Activated CD4-positive, alpha-beta T cell treated with anti-CD3 and anti-CD28 coated beads, Interleukin-2, amount 10 ng/mL, durations not matched to agents 24 days and 14 days (primary cell): ENCODE results near the gene MYO1G. TPM values are rescaled to one million over a fixed set of nuclear protein-coding genes. Genes with fewer than 3 reads are reported as not detected.
A peak's percentile ranks its signal among the peaks of the same experiment; 100 is the strongest.

ENCODE experiments used
- DNase-seq: peaks from one replicate; pipeline ENCODE4 v3.0.0; 2022
- H3K27ac Mint-ChIP-seq: one replicate; pipeline ENCODE4 v1.8.0; 2022; ENCODE audit warnings: mild to moderate bottlenecking, mixed read lengths
- H3K27me3 Mint-ChIP-seq: one replicate; pipeline ENCODE4 v1.8.0; 2022; ENCODE audit warnings: mixed read lengths
- H3K36me3 Mint-ChIP-seq: one replicate; pipeline ENCODE4 v1.8.0; 2022; ENCODE audit warnings: low read depth, mild to moderate bottlenecking, mixed read lengths
- H3K4me1 Mint-ChIP-seq: one replicate; pipeline ENCODE4 v1.8.0; 2021; ENCODE audit warnings: mixed read lengths
- H3K4me3 Mint-ChIP-seq: one replicate; pipeline ENCODE4 v1.8.0; 2022; ENCODE audit warnings: mild to moderate bottlenecking, moderate library complexity, mixed read lengths
- H3K9me3 Mint-ChIP-seq: one replicate; pipeline ENCODE4 v1.8.0; 2021; ENCODE audit warnings: mixed read lengths
- intact Hi-C: fragments of 100-400 bp; cut with micrococcal nuclease; formaldehyde crosslinking; loops from one replicate; pipeline ENCODE4 v1.15.1; 2023
- total RNA-seq: library from RNA; stranded (reverse); gene quantifications from 2 replicates; pipeline ENCODE4 v1.2.3, GENCODE V29; 2022

Gene MYO1G
- total RNA-seq, 1 donor from 2014 or later, result 290 TPM

GRCh38 chr7:44982535-44982923, 3.7 kb upstream of the MYO1G start:
- DNase-seq, result no peak
- H3K4me1 Mint-ChIP-seq, result peaks cover 66% of the 10 kb centered on the region
- H3K4me3 Mint-ChIP-seq, result peak overlapping the region; percentile 99
- no peaks in the 10 kb centered on the region for H3K27me3 Mint-ChIP-seq
- no peaks in the 10 kb centered on the region for H3K9me3 Mint-ChIP-seq
- peak overlapping the region; percentile 90 for H3K27ac Mint-ChIP-seq
- intact Hi-C loops, result no loop called here
- peaks cover 68% of the 10 kb centered on the region for H3K36me3 Mint-ChIP-seq

GRCh38 chr7:44981035-44981706, 2.4 kb upstream of the MYO1G start:
- Mint-ChIP-seq H3K4me1 (peaks cover 62% of the 10 kb centered on the region), H3K4me3 (peak overlapping the region; percentile 99), H3K9me3 (no peaks in the 10 kb centered on the region), H3K27me3 (no peaks in the 10 kb centered on the region), H3K36me3 (peaks cover 78% of the 10 kb centered on the region), H3K27ac (peak overlapping the region; percentile 90)
- intact Hi-C loops, result no loop called here
- DNase-seq, result peak; percentile 74

DNA sequence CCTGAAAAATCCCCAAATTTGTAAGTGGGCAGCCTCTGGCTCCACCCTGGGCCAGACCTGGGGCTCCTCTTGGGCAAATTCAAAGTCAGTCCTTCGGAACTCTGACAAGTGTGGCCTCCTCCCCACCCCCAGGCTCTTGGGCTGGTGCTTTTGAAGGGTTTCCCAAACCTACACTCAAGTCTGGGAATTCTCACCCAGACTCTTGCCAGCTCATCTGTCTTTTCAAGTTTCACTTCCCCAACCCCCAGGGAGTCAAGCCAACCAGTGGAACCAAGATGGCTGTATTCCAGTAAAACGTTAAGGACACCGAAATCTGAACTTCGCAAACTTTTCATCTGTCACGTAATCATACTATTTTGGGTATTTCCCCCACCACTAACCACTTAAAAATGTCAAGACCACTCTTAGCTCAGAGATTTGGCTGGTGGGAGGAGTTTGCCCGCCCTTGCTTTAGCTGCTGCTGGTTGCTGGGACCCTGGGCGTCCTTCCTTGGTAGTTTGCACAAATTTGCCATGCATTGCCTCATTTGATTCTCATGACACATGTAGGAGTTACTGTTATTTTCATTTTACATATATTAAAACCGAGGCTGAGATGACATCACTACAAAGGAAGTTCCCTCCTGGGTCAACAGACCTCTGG, 1.7 kb upstream of the MYO1G start:
- Mint-ChIP-seq H3K36me3 (peaks cover 74% of the 10 kb centered on the region), H3K9me3 (no peaks in the 10 kb centered on the region), H3K4me1 (peaks cover 63% of the 10 kb centered on the region), H3K4me3 (peak overlapping the region; percentile 93), H3K27me3 (no peaks in the 10 kb centered on the region), H3K27ac (peak overlapping the region; percentile 90)
- peak; percentile 89 for DNase-seq
- intact Hi-C loops, result loop anchor here (1.0 kb wide), 3 partner anchors 46 to 342 kb away; partner anchors contain the start of gene TBRG4

GRCh38 chr7:44979481-44980392, 922 bp upstream of the MYO1G start:
- H3K4me3 Mint-ChIP-seq, result peak overlapping the region; percentile 93
- H3K4me1 Mint-ChIP-seq, result peaks cover 63% of the 10 kb centered on the region

DNA sequence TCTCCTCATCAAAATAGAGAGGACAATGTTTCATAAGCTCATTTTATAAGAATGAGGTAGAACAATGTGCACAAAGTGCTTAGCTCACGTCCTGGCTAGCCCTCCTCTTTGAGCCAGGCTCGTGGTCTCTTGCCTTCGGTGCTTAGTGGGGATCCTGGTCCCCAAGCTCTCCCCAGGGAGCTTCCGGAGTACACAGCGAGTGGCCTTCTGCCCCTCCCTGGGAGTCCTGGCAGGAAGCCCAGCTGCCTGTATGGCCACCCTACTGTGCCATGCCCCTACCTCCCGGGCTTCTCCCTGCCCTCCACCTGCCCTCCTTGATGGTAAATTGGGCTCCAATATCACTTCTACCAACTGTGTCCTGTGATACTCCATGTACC, 868 bp downstream of the MYO1G start:
- peak overlapping the region; percentile 90 for H3K27ac Mint-ChIP-seq
- peaks cover 55% of the 10 kb centered on the region for H3K4me1 Mint-ChIP-seq
- no peaks in the 10 kb centered on the region for H3K27me3 Mint-ChIP-seq
- H3K9me3 Mint-ChIP-seq, result no peaks in the 10 kb centered on the region
- intact Hi-C loops, result loop anchor here (1.0 to 5.0 kb wide), 6 partner anchors 8 to 395 kb away; partner anchors contain the start of genes OGDH, PPIA and TMED4
- peak overlapping the region; percentile 93 for H3K4me3 Mint-ChIP-seq
- H3K36me3 Mint-ChIP-seq, result peaks cover 66% of the 10 kb centered on the region
- peak; percentile 77 for DNase-seq

More at GRCh38 chr7:44979481-44980392, 922 bp upstream of the MYO1G start:
- H3K27me3 Mint-ChIP-seq, result no peaks in the 10 kb centered on the region
- peaks cover 72% of the 10 kb centered on the region for H3K36me3 Mint-ChIP-seq
- H3K27ac Mint-ChIP-seq, result peak overlapping the region; percentile 90
- H3K9me3 Mint-ChIP-seq, result no peaks in the 10 kb centered on the region
- no peak for DNase-seq
- intact Hi-C loops, result loop anchor here (1.0 to 5.0 kb wide), 10 partner anchors 20 to 397 kb away; partner anchors contain the start of genes H2AZ2, OGDH, PPIA and PURB

GRCh38 chr7:44977304-44977958, 1.4 kb downstream of the MYO1G start:
- DNase-seq, result peak; percentile 92
- H3K27ac Mint-ChIP-seq, result peak overlapping the region; percentile 90
- H3K4me3 Mint-ChIP-seq, result peak overlapping the region; percentile 93
- no peaks in the 10 kb centered on the region for H3K9me3 Mint-ChIP-seq
- H3K27me3 Mint-ChIP-seq, result no peaks in the 10 kb centered on the region
- H3K36me3 Mint-ChIP-seq, result peaks cover 66% of the 10 kb centered on the region
- intact Hi-C loops, result loop anchor here (1.0 to 5.0 kb wide), 3 partner anchors 9 to 370 kb away; partner anchors contain the start of gene OGDH
- peaks cover 51% of the 10 kb centered on the region for H3K4me1 Mint-ChIP-seq

DNA sequence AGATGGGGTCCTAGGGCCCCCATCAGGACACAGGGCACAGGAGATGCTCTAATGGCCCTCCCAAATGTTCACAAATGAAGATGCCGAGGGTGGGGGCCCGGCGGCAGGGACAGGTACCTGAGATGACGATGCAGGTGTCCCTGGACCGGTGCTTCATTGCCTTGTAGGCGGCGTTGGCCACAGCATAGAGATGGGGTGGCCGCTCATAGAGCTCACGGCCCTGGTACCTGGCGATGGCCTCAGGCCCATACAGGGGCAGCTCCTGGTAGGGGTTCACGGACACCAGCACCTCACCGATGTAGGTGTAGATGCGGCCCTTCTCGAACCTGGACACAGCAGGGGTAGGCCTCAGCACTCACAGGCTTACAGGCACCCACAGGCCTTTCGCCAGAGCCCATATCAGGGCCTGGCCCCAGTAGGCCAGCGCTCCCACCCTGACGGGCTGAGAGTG, 2.0 kb downstream of the MYO1G start:
- Mint-ChIP-seq H3K4me1 (peaks cover 53% of the 10 kb centered on the region), H3K27ac (peak overlapping the region; percentile 90), H3K27me3 (no peaks in the 10 kb centered on the region), H3K9me3 (no peaks in the 10 kb centered on the region), H3K4me3 (peak overlapping the region; percentile 93), H3K36me3 (peaks cover 66% of the 10 kb centered on the region)
- intact Hi-C loops, result loop anchor here (1.0 to 5.0 kb wide), 3 partner anchors 10 to 369 kb away; partner anchors contain the start of gene OGDH
- DNase-seq, result no peak

DNA sequence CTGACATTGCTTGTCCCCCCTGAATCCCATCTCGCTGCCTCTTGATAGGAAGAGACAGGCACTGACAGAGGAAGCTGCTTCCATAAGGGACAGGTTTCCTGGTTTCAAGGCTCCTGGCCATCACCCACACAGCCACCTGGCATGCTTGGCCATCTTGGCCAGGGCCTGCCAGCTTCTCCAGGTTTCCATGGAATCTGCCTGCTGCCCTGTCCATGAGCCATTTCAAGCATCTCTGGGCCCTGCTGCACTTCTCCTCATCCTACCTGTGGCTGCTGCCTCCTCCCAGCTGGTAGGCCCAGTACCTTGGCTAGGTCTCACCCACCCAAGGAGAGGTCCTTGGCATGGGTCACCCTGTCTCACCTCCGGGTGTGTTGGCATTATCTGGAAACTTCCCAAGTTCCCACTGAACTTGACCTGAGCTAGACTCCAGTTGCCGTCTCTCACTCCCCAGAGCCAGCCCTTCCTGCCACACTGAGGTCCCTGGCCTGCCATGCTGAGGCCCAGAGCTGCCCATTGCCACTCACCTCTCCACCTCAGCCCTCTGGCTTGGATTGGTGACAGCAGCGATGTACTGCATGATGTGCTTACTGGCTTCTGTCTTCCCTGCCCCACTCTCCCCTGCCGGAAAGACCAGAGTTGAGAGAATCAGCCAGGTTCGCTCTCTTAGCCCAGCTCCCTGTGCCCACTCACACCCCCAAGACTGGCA, 2.6 kb downstream of the MYO1G start:
- no peaks in the 10 kb centered on the region for H3K27me3 Mint-ChIP-seq
- intact Hi-C loops, result loop anchor here (5.0 kb wide), 1 partner anchor 369 kb away; the partner anchor contains the start of gene OGDH
- peak overlapping the region; percentile 90 for H3K27ac Mint-ChIP-seq
- H3K36me3 Mint-ChIP-seq, result peaks cover 64% of the 10 kb centered on the region
- peaks cover 52% of the 10 kb centered on the region for H3K4me1 Mint-ChIP-seq
- H3K9me3 Mint-ChIP-seq, result no peaks in the 10 kb centered on the region
- no peak for DNase-seq
- peak overlapping the region; percentile 93 for H3K4me3 Mint-ChIP-seq

DNA sequence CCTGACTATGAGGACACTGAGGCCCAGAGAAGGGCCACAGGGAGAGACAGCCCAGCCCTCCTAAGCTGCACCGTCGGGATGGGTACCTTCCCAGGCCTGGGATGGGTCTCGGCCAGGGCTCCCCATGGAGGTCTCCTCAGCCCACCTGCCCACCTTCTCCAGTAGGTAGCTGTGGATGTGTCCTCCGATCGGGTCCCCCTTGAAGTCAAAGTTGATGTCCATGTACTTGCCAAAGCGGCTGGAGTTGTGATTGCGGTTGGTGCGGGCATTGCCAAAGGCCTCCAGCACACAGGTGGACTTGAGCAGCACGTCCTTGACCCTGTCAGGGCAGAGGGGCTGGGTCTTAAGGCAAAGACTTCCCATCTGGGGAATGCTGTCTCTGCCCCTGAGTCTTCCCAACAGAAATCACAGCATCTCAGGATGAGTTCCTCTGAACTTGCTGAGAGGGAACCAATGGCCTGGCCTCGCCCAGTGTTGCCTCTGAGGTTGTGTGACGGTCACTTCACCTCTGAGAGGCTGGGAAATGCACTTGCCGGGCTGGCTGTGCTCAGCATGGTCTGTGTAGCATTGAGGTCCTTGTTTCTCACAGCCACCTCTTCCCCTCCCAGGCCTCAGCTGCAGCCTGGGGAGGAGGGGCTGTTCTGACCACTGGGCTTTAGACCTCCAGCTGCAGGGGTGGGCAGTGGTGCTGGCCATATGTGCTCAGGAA, 3.3 kb downstream of the MYO1G start:
- Mint-ChIP-seq H3K4me3 (peak overlapping the region; percentile 93), H3K9me3 (no peaks in the 10 kb centered on the region), H3K27me3 (no peaks in the 10 kb centered on the region), H3K4me1 (peaks cover 45% of the 10 kb centered on the region), H3K36me3 (peaks cover 64% of the 10 kb centered on the region), H3K27ac (peak overlapping the region; percentile 84)
- intact Hi-C loops, result loop anchor here (5.0 kb wide), 1 partner anchor 368 kb away; the partner anchor contains the start of gene OGDH
- DNase-seq, result no peak

DNA sequence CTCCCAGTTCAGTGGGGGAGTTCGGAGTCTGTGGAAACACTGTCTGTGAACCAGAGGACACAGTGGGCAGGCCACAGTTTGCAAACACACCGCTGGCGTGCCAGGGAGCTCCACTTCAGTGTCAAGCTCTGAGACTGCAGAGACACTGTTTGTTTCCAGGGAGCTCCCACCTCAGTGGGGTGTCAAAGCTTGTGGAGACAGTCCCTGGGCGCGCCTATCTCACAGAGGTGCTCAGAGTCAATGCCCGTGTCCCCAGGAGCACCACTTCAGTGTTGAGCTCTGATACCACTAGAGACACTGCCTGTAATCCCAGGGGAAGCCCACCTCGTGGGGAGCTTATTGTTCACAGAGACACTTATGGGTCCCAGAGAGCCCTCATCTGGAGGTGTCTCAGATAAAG, 4.3 kb downstream of the MYO1G start:
- H3K27me3 Mint-ChIP-seq, result no peaks in the 10 kb centered on the region
- peaks cover 70% of the 10 kb centered on the region for H3K36me3 Mint-ChIP-seq
- H3K27ac Mint-ChIP-seq, result peak overlapping the region; percentile 84
- DNase-seq, result no peak
- no peaks in the 10 kb centered on the region for H3K9me3 Mint-ChIP-seq
- H3K4me3 Mint-ChIP-seq, result peak overlapping the region; percentile 93
- intact Hi-C loops, result loop anchor here (1.0 kb wide), 1 partner anchor 162 kb away; no protein-coding TSS in a partner anchor
- peaks cover 36% of the 10 kb centered on the region for H3K4me1 Mint-ChIP-seq

- DNase-seq, result peak; percentile 90
- intact Hi-C loops, result loop anchor here (1.0 kb wide), 1 partner anchor 162 kb away; no protein-coding TSS in a partner anchor
- Mint-ChIP-seq H3K27ac (peak overlapping the region; percentile 56), H3K27me3 (no peaks in the 10 kb centered on the region), H3K4me3 (peak overlapping the region; percentile 93), H3K9me3 (no peaks in the 10 kb centered on the region), H3K4me1 (peaks cover 30% of the 10 kb centered on the region), H3K36me3 (peaks cover 74% of the 10 kb centered on the region)
Observed at GRCh38 chr7:44973610-44974401, 5.0 kb downstream of the MYO1G start.
